Measurements from ENCODE around the gene AP3B1.

AP3B1 gene

DNA sequence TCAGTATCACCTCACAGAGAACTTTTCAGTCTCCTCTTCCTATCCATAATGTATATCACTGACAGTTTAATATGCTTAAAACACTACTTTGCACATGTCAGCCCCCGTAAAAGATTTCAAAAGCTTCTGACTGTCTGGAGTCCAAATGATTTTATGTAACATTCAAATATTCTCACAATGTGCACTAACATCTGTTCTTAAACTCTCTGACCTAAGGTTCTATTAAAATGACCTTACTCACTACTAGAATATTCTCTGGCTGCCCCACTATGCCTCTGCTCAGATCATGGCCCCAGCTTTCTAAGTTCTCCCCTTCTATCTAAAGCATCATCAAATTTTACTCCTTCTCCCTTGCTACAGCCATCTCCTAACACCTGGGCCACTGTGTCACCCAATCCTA, 52.5 kb downstream of the AP3B1 start:
- H3K27me3 ChIP-seq (ENCODE audit: low read depth, low read length), result no peaks in the 10 kb centered on the region
- no peak overlapping the region for H3K4me2 ChIP-seq (ENCODE audit: low read length)
- H3K4me1 ChIP-seq (ENCODE audit: low read length), result no peaks in the 10 kb centered on the region
- H3K27ac ChIP-seq (ENCODE audit: low read length), result no peak overlapping the region
- H3K9ac ChIP-seq (ENCODE audit: low read length), result no peak overlapping the region
- no peaks in the 10 kb centered on the region for H3K36me3 ChIP-seq (replicated peaks; ENCODE audit: low read depth, low read length)
- no peaks in the 10 kb centered on the region for H4K20me1 ChIP-seq (ENCODE audit: insufficient read depth, low read length)
- no peak overlapping the region for H2AFZ ChIP-seq (ENCODE audit: low read depth, low read length)
- H3K79me2 ChIP-seq (ENCODE audit: low read length), result no peaks in the 10 kb centered on the region
- no peaks in the 10 kb centered on the region for H3K9me3 ChIP-seq (ENCODE audit: insufficient read depth, low read length)
- no peak for TF ChIP-seq EZH2phosphoT487 (IDR thresholded peaks at IDR 0.05; ENCODE audit: low read depth)
- TF ChIP-seq, protein P1, sequence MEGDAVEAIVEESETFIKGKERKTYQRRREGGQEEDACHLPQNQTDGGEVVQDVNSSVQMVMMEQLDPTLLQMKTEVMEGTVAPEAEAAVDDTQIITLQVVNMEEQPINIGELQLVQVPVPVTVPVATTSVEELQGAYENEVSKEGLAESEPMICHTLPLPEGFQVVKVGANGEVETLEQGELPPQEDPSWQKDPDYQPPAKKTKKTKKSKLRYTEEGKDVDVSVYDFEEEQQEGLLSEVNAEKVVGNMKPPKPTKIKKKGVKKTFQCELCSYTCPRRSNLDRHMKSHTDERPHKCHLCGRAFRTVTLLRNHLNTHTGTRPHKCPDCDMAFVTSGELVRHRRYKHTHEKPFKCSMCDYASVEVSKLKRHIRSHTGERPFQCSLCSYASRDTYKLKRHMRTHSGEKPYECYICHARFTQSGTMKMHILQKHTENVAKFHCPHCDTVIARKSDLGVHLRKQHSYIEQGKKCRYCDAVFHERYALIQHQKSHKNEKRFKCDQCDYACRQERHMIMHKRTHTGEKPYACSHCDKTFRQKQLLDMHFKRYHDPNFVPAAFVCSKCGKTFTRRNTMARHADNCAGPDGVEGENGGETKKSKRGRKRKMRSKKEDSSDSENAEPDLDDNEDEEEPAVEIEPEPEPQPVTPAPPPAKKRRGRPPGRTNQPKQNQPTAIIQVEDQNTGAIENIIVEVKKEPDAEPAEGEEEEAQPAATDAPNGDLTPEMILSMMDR (IDR thresholded peaks at IDR 0.05; ENCODE audit: low read depth, low read length), result no peak
- H3K4me3 ChIP-seq (ENCODE audit: low read length), result no peak overlapping the region

DNA sequence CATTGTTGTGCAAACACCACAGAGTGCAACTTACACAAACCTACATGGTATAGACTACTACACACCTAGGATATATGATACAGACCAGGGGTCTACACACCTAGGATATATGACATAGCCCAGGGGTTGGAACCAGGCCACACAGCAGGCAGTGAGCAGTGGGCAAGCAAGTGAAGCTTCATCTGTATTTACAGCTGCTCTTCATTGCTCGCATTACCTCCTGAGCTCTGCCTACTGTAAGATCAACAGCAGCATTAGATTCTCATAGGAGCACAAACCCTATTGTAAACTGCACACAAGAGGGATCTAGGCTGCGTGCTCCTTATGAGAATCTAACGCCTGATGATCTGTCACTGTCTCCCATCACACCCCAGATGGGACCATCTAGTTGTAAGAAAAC, 56.6 kb downstream of the AP3B1 start:
- Histone ChIP-seq H3K4me1 (ENCODE audit: low read length) (no peaks in the 10 kb centered on the region), H3K9me3 (ENCODE audit: insufficient read depth, low read length) (no peaks in the 10 kb centered on the region), H2AFZ (ENCODE audit: low read depth, low read length) (no peak overlapping the region), H3K27me3 (ENCODE audit: low read depth, low read length) (no peaks in the 10 kb centered on the region), H3K4me3 (ENCODE audit: low read length) (no peak overlapping the region), H3K4me2 (ENCODE audit: low read length) (no peak overlapping the region), H3K79me2 (ENCODE audit: low read length) (no peaks in the 10 kb centered on the region), H4K20me1 (ENCODE audit: insufficient read depth, low read length) (no peaks in the 10 kb centered on the region), H3K36me3 (replicated peaks; ENCODE audit: low read depth, low read length) (no peaks in the 10 kb centered on the region), H3K27ac (ENCODE audit: low read length) (no peak overlapping the region), H3K9ac (ENCODE audit: low read length) (no peak overlapping the region)
- TF ChIP-seq EZH2phosphoT487 (IDR thresholded peaks at IDR 0.05; ENCODE audit: low read depth), result no peak
- TF ChIP-seq, protein P1 (IDR thresholded peaks at IDR 0.05; ENCODE audit: low read depth, low read length), result no peak

DNA sequence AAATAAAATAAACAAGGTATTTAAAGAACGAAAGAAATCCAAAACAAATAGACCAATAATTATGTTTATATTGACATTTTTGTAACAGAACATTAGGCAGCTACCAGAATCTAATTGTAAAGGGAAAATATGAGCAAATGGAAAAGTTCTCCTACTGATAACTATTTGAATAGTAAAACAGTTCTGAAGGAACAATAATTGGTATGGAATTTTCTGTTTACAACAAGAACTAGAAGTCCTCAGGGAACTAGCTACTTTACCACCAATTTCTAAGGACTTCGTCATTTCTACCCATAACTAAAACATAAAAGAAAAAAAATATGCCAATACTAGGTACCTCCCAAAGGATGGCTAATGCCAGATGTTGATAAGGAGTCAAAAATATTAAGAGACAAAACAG, 58.5 kb downstream of the AP3B1 start:
- no peak for TF ChIP-seq EZH2phosphoT487 (IDR thresholded peaks at IDR 0.05; ENCODE audit: low read depth)
- TF ChIP-seq, protein P1 (IDR thresholded peaks at IDR 0.05; ENCODE audit: low read depth, low read length), result no peak
- Histone ChIP-seq H3K27me3 (ENCODE audit: low read depth, low read length) (no peaks in the 10 kb centered on the region), H3K27ac (ENCODE audit: low read length) (no peak overlapping the region), H3K4me2 (ENCODE audit: low read length) (no peak overlapping the region), H3K9ac (ENCODE audit: low read length) (no peak overlapping the region), H3K36me3 (replicated peaks; ENCODE audit: low read depth, low read length) (no peaks in the 10 kb centered on the region), H3K9me3 (ENCODE audit: insufficient read depth, low read length) (no peaks in the 10 kb centered on the region), H3K4me1 (ENCODE audit: low read length) (no peaks in the 10 kb centered on the region), H2AFZ (ENCODE audit: low read depth, low read length) (no peak overlapping the region), H3K4me3 (ENCODE audit: low read length) (no peak overlapping the region), H4K20me1 (ENCODE audit: insufficient read depth, low read length) (no peaks in the 10 kb centered on the region), H3K79me2 (ENCODE audit: low read length) (no peaks in the 10 kb centered on the region)

DNA sequence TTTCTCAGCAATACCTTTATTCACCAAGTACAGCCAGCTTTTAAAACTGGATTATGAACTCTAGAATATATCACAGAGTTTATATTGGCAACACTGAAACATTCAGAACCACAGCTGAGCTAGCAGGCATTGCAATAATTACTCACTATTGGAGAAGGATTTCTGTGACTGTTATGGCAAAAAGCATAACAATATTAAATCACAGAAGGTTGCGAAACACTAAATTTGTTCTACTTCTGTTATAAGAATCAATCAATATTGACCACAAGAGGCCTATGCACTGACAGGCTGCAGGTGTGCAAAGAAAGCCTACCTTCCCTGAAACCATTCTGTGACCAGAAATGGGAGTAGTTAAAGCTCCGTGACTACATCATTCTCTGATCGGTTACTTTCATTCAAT, 59.2 kb downstream of the AP3B1 start:
- Histone ChIP-seq H3K9me3 (ENCODE audit: insufficient read depth, low read length) (no peaks in the 10 kb centered on the region), H3K79me2 (ENCODE audit: low read length) (no peaks in the 10 kb centered on the region), H3K4me3 (ENCODE audit: low read length) (no peak overlapping the region), H3K9ac (ENCODE audit: low read length) (no peak overlapping the region), H4K20me1 (ENCODE audit: insufficient read depth, low read length) (no peaks in the 10 kb centered on the region), H3K4me2 (ENCODE audit: low read length) (no peak overlapping the region), H3K36me3 (replicated peaks; ENCODE audit: low read depth, low read length) (no peaks in the 10 kb centered on the region), H2AFZ (ENCODE audit: low read depth, low read length) (no peak overlapping the region), H3K27me3 (ENCODE audit: low read depth, low read length) (no peaks in the 10 kb centered on the region), H3K27ac (ENCODE audit: low read length) (no peak overlapping the region), H3K4me1 (ENCODE audit: low read length) (no peaks in the 10 kb centered on the region)
- TF ChIP-seq, protein P1 (IDR thresholded peaks at IDR 0.05; ENCODE audit: low read depth, low read length), result no peak
- no peak for TF ChIP-seq EZH2phosphoT487 (IDR thresholded peaks at IDR 0.05; ENCODE audit: low read depth)

Measured in OCI-LY3 (cell line).